Motor neuron (in vitro differentiated cells): ENCODE measurements around the gene TMEM80. TPM values are rescaled to one million over a fixed set of nuclear protein-coding genes. Genes with fewer than 3 reads are reported as not detected.
"Not testable (repeated sequence)": the region's sequence is repeated elsewhere in the genome, so short reads cannot be mapped to it uniquely, and the experiment has no call there.

Experiments
- ATAC-seq, 8 experiments: fragments of 200-7000 bp; cut with Tn5 transposase; replicated peaks in 6 of 8; 2 replicates each; pipeline ENCODE4 v1.8.0; 2021; ENCODE audit warnings: mild to moderate bottlenecking in 8 of 8, moderate library complexity in 8 of 8
- H3K27ac ChIP-seq, 2 donors: fragments of 250-450 bp; sonication (Bioruptor Pico); 2 replicates each; pipeline ENCODE4 v1.9.0; 2021; ENCODE audit warnings: antibody characterized with exemption in 2 of 2, mild to moderate bottlenecking in 2 of 2, moderate library complexity in 1 of 2
- H3K4me1 ChIP-seq, 2 donors: fragments of 250-450 bp; sonication (Bioruptor Pico); replicated peaks in 1 of 2; 2 replicates each; pipeline ENCODE4 v1.6.1; 2021; ENCODE audit warnings: antibody characterized with exemption in 2 of 2, mild to moderate bottlenecking in 2 of 2, moderate library complexity in 1 of 2
- H3K4me3 ChIP-seq, 5 donors: fragments of 250-450 bp; sonication (Bioruptor Pico); 2 replicates each; pipeline ENCODE4 v1.9.0; 2021; ENCODE audit warnings: antibody characterized with exemption in 5 of 5, mild to moderate bottlenecking in 5 of 5, moderate library complexity in 4 of 5
- WGBS, 10 experiments: fragments of 450-650 bp; shearing (Covaris generic); methylation state at CpG; one replicate each; pipeline ENCODE4 v1.0.0; 2022; 5-methylcytosine and 5-hydroxymethylcytosine counted together
- in situ Hi-C, 9 experiments: fragments of 400-800 bp; cut with MboI; loops; one replicate each; pipeline ENCODE4 v1.15.0; 2021; ENCODE audit warnings: low sequenced_read_pairs in 9 of 9, low pct_unique_long_range_greater_than_20kb in 2 of 9; ENCODE audit not compliant: unreplicated experiment in 9 of 9
- total RNA-seq, 8 experiments: library from RNA; unstranded; fragments of 300-600 nt; gene quantifications; 2 replicates each; pipeline versions ENCODE4 v1.2.3 to v1.2.4, GENCODE V29; 2022

TMEM80 gene
- 10 to 100 TPM; 11.8 to 47.1 (median 20.9) TPM for total RNA-seq

DNA sequence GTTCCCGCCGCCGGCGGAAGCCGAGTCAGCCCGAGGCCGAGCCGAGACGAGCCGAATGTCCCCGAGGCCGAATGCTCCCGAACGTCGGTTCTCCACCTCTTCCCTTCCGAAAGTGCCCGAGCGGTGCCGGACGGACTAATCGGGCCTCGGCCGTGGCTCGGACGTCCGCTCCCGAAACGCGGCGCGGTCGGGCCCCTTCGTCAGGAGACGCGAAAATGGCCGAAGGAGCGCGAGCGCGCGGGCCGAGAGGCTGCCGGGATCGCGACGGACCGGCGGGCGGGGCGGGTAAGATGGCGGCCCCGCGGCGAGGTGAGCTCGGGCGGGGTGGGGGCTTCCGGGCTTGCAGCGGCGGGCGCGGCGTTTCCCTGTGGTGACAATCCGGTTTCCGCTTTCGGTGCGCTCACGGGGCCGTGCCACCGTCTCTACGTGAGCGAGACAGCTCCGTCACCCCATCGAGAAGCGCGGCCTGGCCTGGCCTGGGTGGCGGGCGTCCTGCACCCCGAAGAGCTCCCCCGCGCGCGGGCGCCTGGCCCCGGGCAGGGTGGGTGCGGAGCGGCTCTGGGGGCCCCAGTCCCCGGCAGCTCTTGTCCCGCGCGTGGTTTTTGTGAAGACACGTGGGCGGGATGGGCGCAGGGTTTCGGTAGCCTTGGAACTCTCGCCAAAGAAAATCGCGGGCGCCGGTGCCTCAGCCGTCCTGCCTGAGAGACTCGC, at the start of gene TMEM80:
Gene TMEM80 (plus strand): TSS at position 279 of the 711 bp plus-strand sequence. CDS start 12 bp downstream, at position 291.
- ATAC-seq: peak; percentile 67 to 86 (median 82)
- H3K4me1 ChIP-seq: peaks cover 15 to 32% of the 10 kb centered on the region in 2 donors
- peak within 1 kb of the TSS; percentile 100 for H3K27ac ChIP-seq
- H3K4me3 ChIP-seq: peak within 1 kb of the TSS; percentile 63 to 84 (median 78)
- in situ Hi-C loops: no loop called here
- WGBS, 10 experiments: 0 to 1% (median 0%) methylated on average over 1 to 24 of the region's 101 CpGs; no CpG with 5 or more reads in 5 of the 10 experiments

DNA sequence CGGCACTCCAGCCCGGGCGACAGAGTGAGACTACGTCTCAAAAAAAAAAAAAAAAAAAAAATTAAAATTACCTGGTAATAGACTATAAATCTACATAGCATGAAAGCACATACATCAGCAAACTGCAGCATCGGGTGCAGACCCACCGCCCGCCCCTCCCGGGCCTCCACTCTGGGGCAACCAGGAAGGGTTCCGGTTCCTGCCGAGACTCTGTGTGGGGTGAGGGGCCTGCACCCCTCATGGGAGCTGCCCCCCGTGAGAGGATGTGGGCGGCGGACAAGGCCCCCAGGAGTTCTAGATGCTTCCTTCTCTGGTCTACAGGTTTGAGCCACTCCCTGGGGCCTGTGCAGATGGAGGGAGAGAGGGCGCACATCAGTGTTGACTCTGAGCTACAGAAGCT, 49.4 kb upstream of the TMEM80 start:
- in situ Hi-C loops: no loop called here
- no peak overlapping the region for H3K27ac ChIP-seq
- 77 to 96% (median 90%) methylated on average over 2 to 9 of the region's 14 CpGs; no CpG with 5 or more reads in 5 of the 10 experiments for WGBS, 10 experiments

DNA sequence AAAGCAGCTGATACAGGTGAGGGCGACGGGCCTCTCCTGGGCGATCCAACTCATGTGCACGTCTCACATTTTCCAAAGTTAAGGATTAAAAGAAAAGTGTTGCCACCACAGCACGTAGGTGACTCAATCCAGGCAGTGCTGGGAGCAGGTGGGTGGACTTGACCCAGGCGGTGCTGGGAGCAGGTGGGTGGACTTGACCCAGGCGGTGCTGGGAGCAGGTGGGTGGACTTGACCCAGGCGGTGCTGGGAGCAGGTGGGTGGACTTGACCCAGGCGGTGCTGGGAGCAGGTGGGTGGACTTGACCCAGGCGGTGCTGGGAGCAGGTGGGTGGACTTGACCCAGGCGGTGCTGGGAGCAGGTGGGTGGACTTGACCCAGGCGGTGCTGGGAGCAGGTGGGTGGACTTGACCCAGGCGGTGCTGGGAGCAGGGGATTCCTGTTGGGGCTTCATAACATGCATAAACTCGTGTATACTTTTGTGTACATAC, 47.9 kb upstream of the TMEM80 start:
- ATAC-seq, H3K4me3 ChIP-seq, in situ Hi-C loops, H3K27ac ChIP-seq, H3K4me1 ChIP-seq: not testable (repeated sequence)
- WGBS, 10 experiments: 40 to 100% (median 100%) methylated on average over 1 to 4 of the region's 14 CpGs; no CpG with 5 or more reads in 5 of the 10 experiments

More for the DNA sequence above, 49.4 kb upstream of the TMEM80 start:
- ATAC-seq: no peak
- H3K4me3 ChIP-seq: no peak overlapping the region
- H3K4me1 ChIP-seq: no peaks in the 10 kb centered on the region

DNA sequence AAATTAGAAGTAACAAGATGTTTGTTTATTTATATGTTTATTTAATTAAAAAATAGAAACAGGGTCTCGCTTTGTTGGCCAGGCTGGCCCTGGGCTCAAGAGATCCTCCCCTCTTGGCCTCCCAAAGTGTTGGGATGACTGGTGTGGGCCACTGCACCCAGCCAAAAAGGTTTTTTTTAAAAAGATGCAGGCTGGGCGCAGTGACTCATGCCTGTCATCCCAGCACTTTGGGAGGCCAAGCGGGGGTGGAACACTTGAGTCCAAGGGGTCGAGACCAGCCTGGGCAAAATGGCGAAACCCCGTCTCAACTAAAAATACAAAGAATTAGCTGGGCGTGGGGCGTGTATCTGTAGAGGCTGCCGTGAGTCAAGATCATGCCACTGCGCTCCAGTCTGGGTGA, 45.1 kb upstream of the TMEM80 start:
- ATAC-seq: no peak
- Histone ChIP-seq H3K27ac (no peak overlapping the region), H3K4me3 (no peak overlapping the region), H3K4me1 (no peaks in the 10 kb centered on the region)
- 40 to 100% (median 93%) methylated on average over 1 to 10 of the region's 10 CpGs; no CpG with 5 or more reads in 2 of the 10 experiments for WGBS, 10 experiments
- in situ Hi-C loops: no loop called here

DNA sequence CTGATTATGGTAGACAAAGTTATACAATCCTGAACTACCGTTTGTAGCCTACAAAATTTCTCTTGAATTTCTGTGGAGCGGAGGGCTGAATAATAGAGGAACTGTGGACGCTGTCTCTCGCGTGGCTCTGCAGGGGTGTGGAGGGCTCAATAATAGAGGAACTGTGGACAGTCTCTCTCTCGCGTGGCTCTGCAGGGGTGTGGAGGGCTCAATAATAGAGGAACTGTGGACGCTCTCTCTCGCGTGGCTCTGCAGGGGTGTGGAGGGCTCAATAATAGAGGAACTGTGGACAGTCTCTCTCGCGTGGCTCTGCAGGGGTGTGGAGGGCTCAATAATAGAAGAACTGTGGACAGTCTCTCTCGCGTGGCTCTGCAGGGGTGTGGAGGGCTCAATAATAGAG, 42.5 kb upstream of the TMEM80 start:
- H3K4me3 ChIP-seq, in situ Hi-C loops, ATAC-seq, H3K4me1 ChIP-seq, H3K27ac ChIP-seq: not testable (repeated sequence)
- WGBS, 10 experiments: 80 to 90% (median 80%) methylated on average over 1 to 7 of the region's 14 CpGs; no CpG with 5 or more reads in 5 of the 10 experiments

DNA sequence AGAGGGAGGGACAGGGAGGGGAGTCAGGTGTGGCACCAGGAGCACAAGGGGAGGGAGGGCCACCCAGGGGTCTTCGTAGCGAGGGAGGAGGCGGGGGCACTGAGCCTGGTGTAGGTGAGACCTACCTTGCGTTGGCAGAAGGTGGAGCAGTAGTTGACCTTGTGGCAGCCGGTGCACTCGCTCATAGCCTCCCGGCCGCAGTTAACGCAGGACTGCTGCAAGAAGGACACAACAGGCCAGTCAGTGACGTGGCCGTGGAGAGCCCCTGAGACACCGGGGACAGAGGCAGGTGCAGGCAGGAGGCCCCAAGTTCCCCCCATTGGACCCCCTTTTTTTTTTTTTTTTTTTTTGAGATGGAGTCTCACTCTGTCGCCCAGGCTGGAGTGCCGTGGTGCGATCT, 41.8 kb upstream of the TMEM80 start:
- in situ Hi-C loops: no loop called here
- 20 to 100% (median 80%) methylated on average over 1 to 2 of the region's 15 CpGs; no CpG with 5 or more reads in 7 of the 10 experiments for WGBS, 10 experiments
- no peak for ATAC-seq
- Histone ChIP-seq H3K27ac (no peak overlapping the region), H3K4me1 (no peaks in the 10 kb centered on the region), H3K4me3 (no peak overlapping the region)

DNA sequence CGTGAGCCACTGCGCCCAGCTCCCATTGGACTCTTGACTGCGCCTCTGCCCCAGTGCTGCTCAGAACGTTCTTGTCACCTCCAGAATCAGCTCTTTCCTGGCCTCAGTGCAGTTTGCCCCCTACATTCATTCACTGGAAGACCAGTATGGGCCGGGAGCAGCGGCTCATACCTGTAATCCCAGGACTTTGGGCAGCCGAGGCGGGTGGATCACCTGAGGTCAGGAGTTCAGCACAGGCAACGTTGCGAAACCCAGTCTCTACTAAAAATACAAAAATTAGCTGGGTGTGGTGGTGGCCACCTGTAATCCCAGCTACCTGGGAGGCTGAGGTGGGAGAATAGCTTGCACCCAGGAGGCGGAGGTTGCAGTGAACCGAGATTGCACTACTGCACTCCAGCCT, 41.2 kb upstream of the TMEM80 start:
- WGBS, 10 experiments: 80 to 100% (median 95%) methylated on average over 1 to 7 of the region's 12 CpGs; no CpG with 5 or more reads in 3 of the 10 experiments

DNA sequence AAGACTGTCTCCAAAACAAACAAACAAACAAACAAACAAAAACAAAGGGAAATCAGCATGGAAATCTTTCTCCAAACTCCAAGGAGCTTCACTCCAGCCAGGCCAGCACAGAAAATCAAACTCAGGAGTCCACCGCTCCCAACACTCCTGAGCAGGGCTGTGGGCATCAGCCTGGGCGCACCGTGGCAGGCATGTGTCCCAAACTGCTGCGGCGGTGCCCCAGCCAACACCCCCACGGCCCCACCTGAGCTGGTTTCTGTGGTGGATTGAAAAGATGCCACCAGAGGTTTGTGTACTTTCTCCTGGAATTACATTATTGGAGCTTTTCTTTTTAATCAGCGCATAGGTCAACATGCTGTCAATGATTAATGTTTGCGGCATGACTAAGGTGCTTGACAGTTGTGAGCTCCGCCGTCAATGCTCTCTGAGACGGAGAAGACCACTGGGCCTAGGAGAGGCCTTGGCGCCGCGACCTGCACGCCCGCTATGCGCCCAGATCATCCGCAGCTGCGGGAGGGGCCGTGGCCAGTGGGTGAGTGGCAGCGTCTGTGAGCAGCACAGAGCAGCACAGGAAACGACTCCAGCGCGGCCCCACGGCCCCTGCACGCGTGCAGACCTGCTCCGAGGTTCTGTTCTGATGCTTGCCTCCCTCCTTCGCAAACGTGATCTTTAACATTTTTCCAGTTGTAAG, 40.4 kb upstream of the TMEM80 start:
- WGBS, 10 experiments: 80 to 100% (median 96%) methylated on average over 1 to 16 of the region's 30 CpGs; no CpG with 5 or more reads in 4 of the 10 experiments
- no peaks in the 10 kb centered on the region for H3K4me1 ChIP-seq
- in situ Hi-C loops: no loop called here
- no peak for ATAC-seq
- H3K4me3 ChIP-seq: no peak overlapping the region
- H3K27ac ChIP-seq: no peak overlapping the region

More for the DNA sequence above, 41.2 kb upstream of the TMEM80 start:
- in situ Hi-C loops, H3K4me1 ChIP-seq, H3K27ac ChIP-seq, ATAC-seq, H3K4me3 ChIP-seq: not testable (repeated sequence)

DNA sequence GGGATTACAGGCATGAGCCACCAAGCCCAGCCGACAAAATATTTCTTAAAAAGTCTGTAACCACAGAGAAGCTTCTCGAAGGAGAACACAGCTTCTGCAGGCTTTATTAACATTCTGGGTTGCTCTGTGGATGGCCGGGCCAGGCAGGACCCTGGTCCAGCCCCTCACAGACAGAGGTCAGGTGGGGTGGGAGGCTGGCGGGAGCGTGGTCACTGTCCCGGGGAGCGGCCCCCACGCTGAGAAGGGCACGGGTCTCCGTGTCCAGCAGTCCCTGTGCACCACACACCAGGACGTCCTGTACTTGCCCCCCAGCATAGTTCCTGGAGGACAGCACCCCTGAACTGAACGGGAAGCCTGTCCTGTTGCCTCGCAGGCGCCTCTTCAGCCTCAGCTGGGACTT, 39.2 kb upstream of the TMEM80 start:
- H3K4me3 ChIP-seq: no peak overlapping the region
- no peak for ATAC-seq
- 74 to 100% (median 90%) methylated on average over 1 to 8 of the region's 14 CpGs; no CpG with 5 or more reads in 3 of the 10 experiments for WGBS, 10 experiments
- in situ Hi-C loops: no loop called here
- H3K4me1 ChIP-seq: no peaks in the 10 kb centered on the region
- no peak overlapping the region for H3K27ac ChIP-seq

DNA sequence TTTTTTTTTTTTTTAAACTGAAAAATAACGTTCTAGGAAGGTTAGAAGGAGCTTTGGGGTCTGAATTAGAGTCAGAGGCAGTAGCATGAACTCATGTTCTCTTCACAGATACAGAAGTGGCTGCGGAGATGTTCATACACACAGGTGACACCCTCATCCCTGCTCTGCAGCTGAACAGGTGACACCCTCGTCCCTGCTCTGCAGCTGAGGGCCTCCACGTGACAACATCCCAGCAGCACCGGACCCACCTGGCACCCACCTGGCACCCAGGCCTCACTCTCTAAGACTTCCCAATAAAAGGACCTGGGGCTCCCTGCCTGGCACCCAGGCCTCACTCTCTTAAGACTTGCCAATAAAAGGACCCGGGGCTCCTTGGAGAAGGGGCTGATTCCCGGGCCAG, 38.8 kb upstream of the TMEM80 start:
- Histone ChIP-seq H3K4me3 (no peak overlapping the region), H3K4me1 (no peaks in the 10 kb centered on the region), H3K27ac (no peak overlapping the region)
- in situ Hi-C loops: no loop called here
- 60 to 100% (median 93%) methylated on average over 1 to 6 of the region's 7 CpGs; no CpG with 5 or more reads in 5 of the 10 experiments for WGBS, 10 experiments
- no peak for ATAC-seq

DNA sequence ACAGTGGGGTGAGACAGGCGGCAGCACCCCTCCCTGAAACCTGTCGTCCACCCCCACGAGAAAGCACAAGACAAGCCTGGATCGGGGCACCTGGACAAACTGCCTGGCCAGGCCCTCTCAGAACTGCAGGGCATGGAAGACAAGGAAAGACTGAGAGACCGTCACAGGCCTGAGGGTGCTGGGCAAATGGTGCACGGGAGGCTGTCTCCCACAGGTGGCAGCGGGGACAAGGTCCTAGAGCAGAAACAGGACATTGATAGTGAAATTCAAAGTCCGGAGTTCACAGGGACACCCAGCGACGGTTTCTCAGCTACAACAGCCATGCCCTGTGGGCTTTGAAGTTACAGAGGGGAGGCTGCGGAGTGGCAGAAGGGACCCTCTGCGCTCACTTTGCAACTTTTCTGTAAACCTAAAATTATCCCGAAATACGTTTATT, 37.9 kb upstream of the TMEM80 start:
- no peak overlapping the region for H3K4me3 ChIP-seq
- H3K4me1 ChIP-seq: no peaks in the 10 kb centered on the region
- WGBS, 10 experiments: 90 to 100% (median 100%) methylated on average over 1 to 6 of the region's 14 CpGs; no CpG with 5 or more reads in 2 of the 10 experiments
- no peak overlapping the region for H3K27ac ChIP-seq
- in situ Hi-C loops: no loop called here
- no peak for ATAC-seq

DNA sequence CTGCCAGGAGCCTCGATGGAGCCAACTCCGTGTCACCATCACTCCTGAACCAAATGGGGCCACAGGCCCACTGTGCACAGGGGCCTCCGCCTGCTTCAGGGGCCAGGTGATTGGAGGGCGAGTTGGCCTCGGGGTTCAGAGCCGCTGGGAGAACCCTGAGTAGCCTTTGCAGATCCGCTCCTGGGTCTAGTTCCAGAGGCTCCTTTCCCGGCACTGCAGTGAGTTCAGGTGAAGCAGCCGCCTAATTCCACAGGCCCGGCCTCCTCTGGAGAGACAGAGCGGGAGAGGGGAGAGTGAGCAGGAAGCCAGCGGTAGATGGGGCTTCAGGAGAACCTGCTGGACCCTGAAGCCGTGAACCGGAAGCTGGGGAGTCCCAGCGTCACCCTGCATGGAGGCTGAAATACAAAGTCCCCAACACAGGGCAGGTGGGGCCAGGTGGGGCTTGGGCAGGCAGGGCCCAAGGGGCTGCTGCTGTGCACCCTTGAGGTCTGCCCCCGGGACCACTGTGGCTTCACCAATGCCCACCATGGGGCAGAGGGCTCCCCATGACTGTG, 36.0 kb upstream of the TMEM80 start:
- Histone ChIP-seq H3K4me3 (no peak overlapping the region), H3K27ac (no peak overlapping the region), H3K4me1 (no peaks in the 10 kb centered on the region)
- WGBS, 10 experiments: 82 to 100% (median 99%) methylated on average over 1 to 12 of the region's 16 CpGs; no CpG with 5 or more reads in 4 of the 10 experiments
- in situ Hi-C loops: no loop called here
- ATAC-seq: no peak

DNA sequence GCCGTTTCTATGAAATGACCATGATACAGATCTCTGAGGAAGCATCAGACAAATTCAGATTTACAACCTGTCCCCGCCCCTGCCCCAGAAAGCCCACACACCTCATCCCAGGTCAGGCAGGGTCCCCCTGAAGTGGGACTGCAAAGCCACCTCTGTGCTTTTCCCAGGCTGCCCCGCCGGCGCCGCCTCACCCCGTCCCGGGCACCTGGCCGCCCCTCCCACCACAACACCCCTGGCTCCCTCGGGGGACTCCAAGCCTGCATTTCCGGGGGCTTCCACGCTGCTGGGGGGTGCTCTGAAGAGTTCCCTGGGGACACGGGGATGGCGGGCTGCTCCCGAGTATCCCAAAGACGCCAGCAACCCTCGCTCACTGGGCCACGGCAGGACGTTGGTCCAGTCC, 35.3 kb upstream of the TMEM80 start:
- H3K27ac ChIP-seq: no peak overlapping the region
- in situ Hi-C loops: no loop called here
- ATAC-seq: no peak
- WGBS, 10 experiments: 80 to 100% (median 82%) methylated on average over 1 to 6 of the region's 19 CpGs; no CpG with 5 or more reads in 7 of the 10 experiments
- H3K4me1 ChIP-seq: no peaks in the 10 kb centered on the region
- no peak overlapping the region for H3K4me3 ChIP-seq
